Cardiac muscle cell (in vitro differentiated cells and primary cell): ENCODE results near the gene PEX14. TPM values are rescaled to one million over a fixed set of nuclear protein-coding genes. Genes with fewer than 3 reads are reported as not detected.
A peak's percentile ranks its signal among the peaks of the same experiment; 100 is the strongest.

Source experiments
- DNase-seq, 2 donors: peaks; one replicate each; pipeline versions ENCODE4 v3.0.0 to v3.0.0-alpha.2; 2010 to 2017; ENCODE audit warnings: low read depth in 1 of 2, low spot score in 1 of 2
- H3K27ac ChIP-seq: fragments of 200-600 bp; sonication (generic); 2 replicates; pipeline ENCODE4 v1.5.1; 2016
- H3K27me3 ChIP-seq: fragments of 200-600 bp; sonication (generic); 2 replicates; pipeline ENCODE4 v1.6.0; 2016; ENCODE audit warnings: control low read depth
- H3K36me3 ChIP-seq: fragments of 200-600 bp; sonication (generic); 2 replicates; pipeline ENCODE4 v1.5.1; 2016; ENCODE audit warnings: control low read depth
- H3K4me1 ChIP-seq: fragments of 200-600 bp; sonication (generic); 2 replicates; pipeline ENCODE4 v1.8.1; 2017; ENCODE audit warnings: low read depth, mild to moderate bottlenecking, mixed run types
- H3K4me3 ChIP-seq: fragments of 200-600 bp; sonication (generic); 2 replicates; pipeline ENCODE4 v1.5.1; 2016; ENCODE audit warnings: mild to moderate bottlenecking
- H3K9me3 ChIP-seq: fragments of 200-600 bp; sonication (generic); 2 replicates; pipeline ENCODE4 v1.5.1; 2017; ENCODE audit warnings: low read depth, mild to moderate bottlenecking, control low read depth
- polyA plus RNA-seq: library from polyadenylated mRNA; unstranded; fragments of >200 nt; fragmentation: Nextera tagmentation; extraction: Ambion mirVana; gene quantifications from 2 replicates; pipeline ENCODE4 v1.2.1, GENCODE V29; 2016
- total RNA-seq: library from RNA; depleted of rRNA; stranded (reverse); fragments of >200 nt; gene quantifications from 2 replicates; pipeline ENCODE4 v1.2.3, GENCODE V29; 2016
- TF ChIP-seq, protein P1 (sequence below): IDR thresholded peaks from 2 replicates; pipeline ENCODE4 v1.5.1; 2012; ENCODE audit warnings: low read depth, mild to moderate bottlenecking, low read length

PEX14 gene
- total and polyA plus RNA-seq, 2 experiments from 2014 or later = 25.0 to 32.1 TPM

DNA sequence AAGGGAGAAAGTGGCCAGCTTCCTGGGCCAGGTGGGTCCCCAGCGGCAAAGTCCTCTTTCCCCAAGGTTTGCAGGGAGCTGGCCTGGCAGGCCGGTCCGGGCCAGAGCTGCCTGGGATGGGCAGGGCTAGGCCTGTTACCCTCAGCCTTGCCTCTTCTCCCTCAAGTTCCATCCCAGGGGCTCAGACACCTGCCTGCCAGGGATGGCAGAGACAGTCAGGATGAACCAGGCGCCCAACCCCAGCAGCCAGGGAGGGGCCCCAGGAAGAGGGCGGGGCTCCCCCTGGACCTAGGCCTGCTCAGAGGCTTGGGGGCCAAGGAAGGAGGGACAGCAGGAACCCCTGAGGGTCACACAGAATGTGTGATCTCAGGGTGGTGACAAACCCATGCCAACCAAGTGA lies 201.1 kb downstream of the PEX14 start:
- Histone ChIP-seq H3K4me3 (no peak overlapping the region), H3K36me3 (no peaks in the 10 kb centered on the region), H3K27me3 (no peaks in the 10 kb centered on the region), H3K9me3 (no peaks in the 10 kb centered on the region), H3K27ac (no peak overlapping the region), H3K4me1 (peaks cover 53% of the 10 kb centered on the region)
- TF ChIP-seq, protein P1, sequence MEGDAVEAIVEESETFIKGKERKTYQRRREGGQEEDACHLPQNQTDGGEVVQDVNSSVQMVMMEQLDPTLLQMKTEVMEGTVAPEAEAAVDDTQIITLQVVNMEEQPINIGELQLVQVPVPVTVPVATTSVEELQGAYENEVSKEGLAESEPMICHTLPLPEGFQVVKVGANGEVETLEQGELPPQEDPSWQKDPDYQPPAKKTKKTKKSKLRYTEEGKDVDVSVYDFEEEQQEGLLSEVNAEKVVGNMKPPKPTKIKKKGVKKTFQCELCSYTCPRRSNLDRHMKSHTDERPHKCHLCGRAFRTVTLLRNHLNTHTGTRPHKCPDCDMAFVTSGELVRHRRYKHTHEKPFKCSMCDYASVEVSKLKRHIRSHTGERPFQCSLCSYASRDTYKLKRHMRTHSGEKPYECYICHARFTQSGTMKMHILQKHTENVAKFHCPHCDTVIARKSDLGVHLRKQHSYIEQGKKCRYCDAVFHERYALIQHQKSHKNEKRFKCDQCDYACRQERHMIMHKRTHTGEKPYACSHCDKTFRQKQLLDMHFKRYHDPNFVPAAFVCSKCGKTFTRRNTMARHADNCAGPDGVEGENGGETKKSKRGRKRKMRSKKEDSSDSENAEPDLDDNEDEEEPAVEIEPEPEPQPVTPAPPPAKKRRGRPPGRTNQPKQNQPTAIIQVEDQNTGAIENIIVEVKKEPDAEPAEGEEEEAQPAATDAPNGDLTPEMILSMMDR = no peak
- no peak for DNase-seq

DNA sequence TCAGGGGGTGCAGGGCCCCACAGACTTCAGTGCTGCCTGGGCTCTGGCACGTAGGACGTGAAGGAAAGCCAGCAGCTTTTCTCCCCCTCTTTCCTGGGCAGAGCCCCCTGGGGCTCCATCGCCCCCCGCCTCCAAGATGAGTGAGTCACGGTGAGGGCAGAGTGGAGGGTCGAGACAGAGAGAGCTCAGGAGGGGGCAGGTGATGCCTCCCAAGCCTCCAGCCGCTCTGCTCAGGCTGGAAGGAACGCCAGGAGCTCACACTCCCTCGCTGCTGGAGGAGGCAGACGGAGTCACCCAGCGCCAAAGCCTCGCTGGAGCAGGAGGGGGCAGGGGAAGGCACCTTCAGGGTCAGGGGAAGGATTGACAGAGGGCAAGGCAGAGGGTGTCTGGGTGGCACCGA lies 202.2 kb downstream of the PEX14 start:
- no peak for DNase-seq
- Histone ChIP-seq H3K4me1 (peaks cover 52% of the 10 kb centered on the region), H3K36me3 (no peaks in the 10 kb centered on the region), H3K9me3 (no peaks in the 10 kb centered on the region), H3K27ac (peak overlapping the region; percentile 77), H3K4me3 (no peak overlapping the region), H3K27me3 (no peaks in the 10 kb centered on the region)
- TF ChIP-seq, protein P1 = no peak

DNA sequence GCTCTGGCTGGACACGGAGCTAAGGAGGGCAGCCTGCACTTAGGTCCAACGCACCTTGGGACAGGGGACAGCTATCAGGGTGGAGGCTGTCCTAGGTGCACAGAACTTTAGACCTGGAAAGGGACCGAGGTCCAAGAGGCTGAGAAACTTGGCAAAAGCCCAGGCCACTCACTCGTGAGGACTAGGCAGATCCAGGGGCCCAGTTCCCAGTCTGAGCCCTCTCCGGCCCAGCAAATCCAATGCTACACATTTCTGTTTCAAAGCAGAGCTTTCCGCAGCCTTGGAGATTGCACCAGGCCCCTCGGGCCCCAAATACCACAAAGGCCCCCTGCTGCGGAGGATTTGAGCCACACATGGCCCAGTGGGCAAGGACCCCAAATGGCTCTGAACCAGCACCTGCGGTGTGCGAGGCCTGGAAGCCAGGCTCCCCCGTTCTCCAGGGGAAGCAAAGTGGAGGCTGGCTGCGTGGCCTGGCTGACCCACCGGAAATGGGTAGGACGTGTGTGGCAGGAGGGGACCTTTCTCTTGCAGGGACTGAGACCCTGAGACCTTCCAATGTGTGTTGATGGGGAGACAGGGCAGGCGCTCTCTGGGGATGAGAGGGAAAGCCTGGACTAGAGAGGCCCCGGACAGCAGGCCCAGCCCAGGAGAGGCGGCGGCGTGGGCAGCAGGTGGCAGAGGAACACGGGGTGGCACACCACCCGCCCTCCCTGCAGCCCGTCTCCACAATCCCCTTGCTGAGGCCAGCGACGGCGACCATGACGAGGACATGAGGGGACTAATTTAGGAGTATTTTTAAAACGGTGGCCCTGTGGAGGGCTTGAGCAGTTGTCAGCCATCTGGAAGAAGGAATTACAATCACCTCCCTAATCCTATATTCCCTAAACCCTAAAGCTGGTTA lies 203.0 kb downstream of the PEX14 start:
- no peaks in the 10 kb centered on the region for H3K27me3 ChIP-seq
- no peaks in the 10 kb centered on the region for H3K36me3 ChIP-seq
- no peaks in the 10 kb centered on the region for H3K9me3 ChIP-seq
- TF ChIP-seq, protein P1 = no peak
- peak in 1 of 2 donors; percentile 44 for DNase-seq
- H3K27ac ChIP-seq = peak overlapping the region; percentile 77
- H3K4me1 ChIP-seq = peaks cover 53% of the 10 kb centered on the region
- H3K4me3 ChIP-seq = no peak overlapping the region

DNA sequence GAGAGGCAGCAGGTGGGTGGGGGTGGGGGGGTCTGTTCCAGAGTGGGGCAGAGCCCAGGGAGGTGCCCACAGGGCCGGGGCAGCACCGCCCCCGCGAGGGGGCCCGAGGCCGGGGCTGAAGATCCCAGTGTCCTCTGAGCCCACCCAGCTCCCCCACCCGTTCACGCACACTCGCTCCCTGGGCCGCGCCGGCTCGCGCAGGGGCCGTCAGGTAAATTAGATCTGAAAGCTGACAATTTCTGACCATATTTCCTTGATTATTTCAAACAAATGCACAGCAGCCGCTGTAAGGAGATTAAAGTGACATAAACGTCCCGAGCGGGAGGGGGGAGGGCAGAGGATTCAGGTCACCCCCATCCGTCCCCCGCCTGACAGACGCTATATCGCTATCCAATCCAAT lies 203.7 kb downstream of the PEX14 start:
- Histone ChIP-seq H3K9me3 (no peaks in the 10 kb centered on the region), H3K36me3 (no peaks in the 10 kb centered on the region), H3K4me3 (no peak overlapping the region), H3K27me3 (no peaks in the 10 kb centered on the region), H3K27ac (peak overlapping the region; percentile 77), H3K4me1 (peaks cover 58% of the 10 kb centered on the region)
- no peak for DNase-seq
- TF ChIP-seq, protein P1 = no peak

DNA sequence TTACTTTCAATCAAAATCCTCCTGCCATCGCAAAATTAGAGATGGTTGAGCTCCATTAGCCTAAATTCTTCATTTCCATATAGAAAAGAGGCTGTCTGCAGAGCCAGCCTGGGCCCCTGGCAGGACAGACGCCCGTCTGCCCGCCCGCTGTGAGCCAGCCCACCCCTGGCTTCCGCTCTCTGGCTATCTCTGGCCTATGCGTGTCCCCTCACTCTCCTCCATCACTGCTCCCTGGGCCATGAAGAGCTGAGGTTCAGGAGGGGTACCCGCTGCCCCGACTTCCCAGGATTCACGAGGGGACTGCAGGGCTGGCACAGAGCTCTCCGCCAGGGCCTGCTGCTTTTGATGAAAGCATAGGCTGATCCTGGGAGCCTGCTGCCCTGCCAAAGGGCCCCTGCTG lies 204.1 kb downstream of the PEX14 start:
- no peak overlapping the region for H3K27ac ChIP-seq
- TF ChIP-seq, protein P1 = no peak
- H3K4me1 ChIP-seq = peaks cover 63% of the 10 kb centered on the region
- H3K27me3 ChIP-seq = no peaks in the 10 kb centered on the region
- H3K36me3 ChIP-seq = no peaks in the 10 kb centered on the region
- no peak for DNase-seq
- H3K4me3 ChIP-seq = no peak overlapping the region
- no peaks in the 10 kb centered on the region for H3K9me3 ChIP-seq
